NCI-H526 treated with DMSO at 0.1 percent for 48 hours (cell line): Measurements from ENCODE around the gene LRPPRC.

Experiments used
- DNase-seq: peaks from one replicate; lab custom pipeline; 2025; lab: John Stamatoyannopoulos, UW

The LRPPRC gene

GRCh38 chr2:43906448-43907109 is 89.2 kb downstream of the LRPPRC start:
- no peak for DNase-seq

- DNase-seq, result no peak
Observed at GRCh38 chr2:43905871-43906270, 89.9 kb downstream of the LRPPRC start.

GRCh38 chr2:43905371-43905803 is 90.4 kb downstream of the LRPPRC start:
- DNase-seq, result no peak

- no peak for DNase-seq
Observed at GRCh38 chr2:43899589-43899988, 96.2 kb downstream of the LRPPRC start.

GRCh38 chr2:43898838-43899346 is 96.9 kb downstream of the LRPPRC start:
- no peak for DNase-seq

GRCh38 chr2:43898134-43898837 is 97.5 kb downstream of the LRPPRC start:
- DNase-seq, result no peak

- DNase-seq, result no peak
Observed at GRCh38 chr2:43897492-43897891, 98.3 kb downstream of the LRPPRC start.

- no peak for DNase-seq
Observed at GRCh38 chr2:43896906-43897305, 98.9 kb downstream of the LRPPRC start.

GRCh38 chr2:43894743-43895142 is 101.0 kb downstream of the LRPPRC start:
- DNase-seq, result no peak

- DNase-seq, result no peak
Observed at GRCh38 chr2:43890855-43891254, 104.9 kb downstream of the LRPPRC start.

GRCh38 chr2:43889416-43889815 is 106.4 kb downstream of the LRPPRC start:
- DNase-seq, result no peak

- DNase-seq, result no peak
Observed at GRCh38 chr2:43887176-43887575, 108.6 kb downstream of the LRPPRC start.

- DNase-seq, result no peak
Observed at GRCh38 chr2:43885132-43885632, 110.6 kb downstream of the LRPPRC start.

GRCh38 chr2:43884689-43885088 is 111.1 kb downstream of the LRPPRC start:
- DNase-seq, result no peak

- no peak for DNase-seq
Observed at GRCh38 chr2:43882312-43882711, 113.5 kb downstream of the LRPPRC start.

GRCh38 chr2:43880952-43881351 is 114.8 kb downstream of the LRPPRC start:
- no peak for DNase-seq

- no peak for DNase-seq
Observed at GRCh38 chr2:43880471-43880870, 115.3 kb downstream of the LRPPRC start.

GRCh38 chr2:43879261-43879660 is 116.5 kb downstream of the LRPPRC start:
- DNase-seq, result no peak

GRCh38 chr2:43877782-43878464 is 117.9 kb downstream of the LRPPRC start:
- peak; percentile 59 for DNase-seq

GRCh38 chr2:43874776-43875451 is 120.9 kb downstream of the LRPPRC start:
- DNase-seq, result no peak

GRCh38 chr2:43872151-43872550 is 123.6 kb downstream of the LRPPRC start:
- no peak for DNase-seq

GRCh38 chr2:43855292-43855691 is 140.5 kb downstream of the LRPPRC start:
- DNase-seq, result no peak
